ENCODE results near the gene MYOM1.
"Not testable (repeated sequence)": the region's sequence is repeated elsewhere in the genome, so short reads cannot be mapped to it uniquely, and the experiment has no call there.

Gene MYOM1

GRCh38 chr18:3084206-3084605 is 135.6 kb downstream of the MYOM1 start:
- no peak overlapping the region for H3K27ac Mint-ChIP-seq (ENCODE audit: low read depth)
- ATAC-seq (replicated peaks; ENCODE audit: extremely low read depth, poor library complexity, severe bottlenecking): no peak

GRCh38 chr18:3083766-3084165 is 136.0 kb downstream of the MYOM1 start:
- H3K4me1 Mint-ChIP-seq: no peaks in the 10 kb centered on the region
- DNase-seq (ENCODE audit: low spot score in 2 of 2) (no peak), ATAC-seq (replicated peaks; ENCODE audit: extremely low read depth, poor library complexity, severe bottlenecking) (no peak)
- no peaks in the 10 kb centered on the region for H3K9me3 Mint-ChIP-seq
- no peak overlapping the region for H3K4me3 Mint-ChIP-seq
- H3K27ac Mint-ChIP-seq (ENCODE audit: low read depth): no peak overlapping the region
- H3K27me3 Mint-ChIP-seq: no peaks in the 10 kb centered on the region
- peaks cover 4% of the 10 kb centered on the region for H3K36me3 Mint-ChIP-seq (ENCODE audit: insufficient read depth)

More at GRCh38 chr18:3084206-3084605, 135.6 kb downstream of the MYOM1 start:
- H3K9me3 Mint-ChIP-seq: no peaks in the 10 kb centered on the region
- no peaks in the 10 kb centered on the region for H3K4me1 Mint-ChIP-seq
- no peaks in the 10 kb centered on the region for H3K27me3 Mint-ChIP-seq
- DNase-seq (ENCODE audit: low spot score in 2 of 2): no peak
- peaks cover 4% of the 10 kb centered on the region for H3K36me3 Mint-ChIP-seq (ENCODE audit: insufficient read depth)
- H3K4me3 Mint-ChIP-seq: no peak overlapping the region

GRCh38 chr18:3081584-3081991 is 138.2 kb downstream of the MYOM1 start:
- H3K4me3 Mint-ChIP-seq: no peak overlapping the region
- DNase-seq (ENCODE audit: low spot score in 2 of 2) (no peak), ATAC-seq (replicated peaks; ENCODE audit: extremely low read depth, poor library complexity, severe bottlenecking) (no peak)
- H3K9me3 Mint-ChIP-seq: no peaks in the 10 kb centered on the region
- no peaks in the 10 kb centered on the region for H3K4me1 Mint-ChIP-seq
- H3K27me3 Mint-ChIP-seq: no peaks in the 10 kb centered on the region
- peaks cover 4% of the 10 kb centered on the region for H3K36me3 Mint-ChIP-seq (ENCODE audit: insufficient read depth)
- no peak overlapping the region for H3K27ac Mint-ChIP-seq (ENCODE audit: low read depth)

GRCh38 chr18:3079653-3080052 is 140.1 kb downstream of the MYOM1 start:
- Mint-ChIP-seq H3K27ac (ENCODE audit: low read depth) (no peak overlapping the region), H3K27me3 (no peaks in the 10 kb centered on the region), H3K4me1 (no peaks in the 10 kb centered on the region), H3K9me3 (no peaks in the 10 kb centered on the region), H3K4me3 (no peak overlapping the region), H3K36me3 (ENCODE audit: insufficient read depth) (peaks cover 4% of the 10 kb centered on the region)
- DNase-seq (ENCODE audit: low spot score in 2 of 2): no peak
- ATAC-seq (replicated peaks; ENCODE audit: extremely low read depth, poor library complexity, severe bottlenecking): no peak

- no peaks in the 10 kb centered on the region for H3K36me3 Mint-ChIP-seq (ENCODE audit: insufficient read depth)
- ATAC-seq (replicated peaks; ENCODE audit: extremely low read depth, poor library complexity, severe bottlenecking) (no peak), DNase-seq (ENCODE audit: low spot score in 2 of 2) (no peak)
- H3K4me1 Mint-ChIP-seq: peaks cover 11% of the 10 kb centered on the region
- no peaks in the 10 kb centered on the region for H3K9me3 Mint-ChIP-seq
- no peak overlapping the region for H3K4me3 Mint-ChIP-seq
- no peak overlapping the region for H3K27ac Mint-ChIP-seq (ENCODE audit: low read depth)
- no peaks in the 10 kb centered on the region for H3K27me3 Mint-ChIP-seq
Measured at GRCh38 chr18:3075491-3075890, 144.3 kb downstream of the MYOM1 start.

GRCh38 chr18:3074087-3074486 is 145.7 kb downstream of the MYOM1 start:
- Mint-ChIP-seq H3K4me1 (peaks cover 14% of the 10 kb centered on the region), H3K4me3 (no peak overlapping the region), H3K27ac (ENCODE audit: low read depth) (no peak overlapping the region), H3K36me3 (ENCODE audit: insufficient read depth) (peaks cover 2% of the 10 kb centered on the region), H3K27me3 (no peaks in the 10 kb centered on the region), H3K9me3 (no peaks in the 10 kb centered on the region)
- no peak for ATAC-seq (replicated peaks; ENCODE audit: extremely low read depth, poor library complexity, severe bottlenecking)
- no peak for DNase-seq (ENCODE audit: low spot score in 2 of 2)

GRCh38 chr18:3073353-3073752 is 146.4 kb downstream of the MYOM1 start:
- not testable (repeated sequence) for H3K27ac Mint-ChIP-seq (ENCODE audit: low read depth); H3K36me3 Mint-ChIP-seq (ENCODE audit: insufficient read depth); H3K27me3 Mint-ChIP-seq; DNase-seq (ENCODE audit: low spot score in 2 of 2); H3K9me3 Mint-ChIP-seq; H3K4me3 Mint-ChIP-seq
- H3K4me1 Mint-ChIP-seq: peaks cover 17% of the 10 kb centered on the region
- ATAC-seq (replicated peaks; ENCODE audit: extremely low read depth, poor library complexity, severe bottlenecking): peak; percentile 72

- ATAC-seq (replicated peaks; ENCODE audit: extremely low read depth, poor library complexity, severe bottlenecking): no peak
- Mint-ChIP-seq H3K36me3 (ENCODE audit: insufficient read depth) (peaks cover 3% of the 10 kb centered on the region), H3K27ac (ENCODE audit: low read depth) (no peak overlapping the region), H3K9me3 (no peaks in the 10 kb centered on the region), H3K27me3 (no peaks in the 10 kb centered on the region), H3K4me3 (no peak overlapping the region), H3K4me1 (peaks cover 32% of the 10 kb centered on the region)
- DNase-seq (ENCODE audit: low spot score in 2 of 2): no peak
Measured at GRCh38 chr18:3071676-3072075, 148.1 kb downstream of the MYOM1 start.

- Mint-ChIP-seq H3K4me3 (no peak overlapping the region), H3K9me3 (no peaks in the 10 kb centered on the region), H3K27ac (ENCODE audit: low read depth) (peak overlapping the region; percentile 14), H3K36me3 (ENCODE audit: insufficient read depth) (peaks cover 4% of the 10 kb centered on the region), H3K4me1 (peaks cover 41% of the 10 kb centered on the region), H3K27me3 (no peaks in the 10 kb centered on the region)
- ATAC-seq (replicated peaks; ENCODE audit: extremely low read depth, poor library complexity, severe bottlenecking): no peak
- DNase-seq (ENCODE audit: low spot score in 2 of 2): no peak
Measured at GRCh38 chr18:3069671-3070433, 149.9 kb downstream of the MYOM1 start.

- ATAC-seq (replicated peaks; ENCODE audit: extremely low read depth, poor library complexity, severe bottlenecking) (no peak), DNase-seq (ENCODE audit: low spot score in 2 of 2) (no peak)
- H3K4me1 Mint-ChIP-seq: peaks cover 37% of the 10 kb centered on the region
- no peaks in the 10 kb centered on the region for H3K27me3 Mint-ChIP-seq
- peaks cover 5% of the 10 kb centered on the region for H3K36me3 Mint-ChIP-seq (ENCODE audit: insufficient read depth)
- H3K9me3 Mint-ChIP-seq: no peaks in the 10 kb centered on the region
- peak overlapping the region; percentile 56 for H3K4me3 Mint-ChIP-seq
- peak overlapping the region; percentile 82 for H3K27ac Mint-ChIP-seq (ENCODE audit: low read depth)
Measured at GRCh38 chr18:3067722-3068121, 152.0 kb downstream of the MYOM1 start.

GRCh38 chr18:3067165-3067661 is 152.6 kb downstream of the MYOM1 start:
- DNase-seq (ENCODE audit: low spot score in 2 of 2): no peak
- no peaks in the 10 kb centered on the region for H3K9me3 Mint-ChIP-seq
- H3K4me1 Mint-ChIP-seq: peaks cover 39% of the 10 kb centered on the region
- no peak for ATAC-seq (replicated peaks; ENCODE audit: extremely low read depth, poor library complexity, severe bottlenecking)
- peak overlapping the region; percentile 56 for H3K4me3 Mint-ChIP-seq
- H3K27ac Mint-ChIP-seq (ENCODE audit: low read depth): peak overlapping the region; percentile 82
- H3K36me3 Mint-ChIP-seq (ENCODE audit: insufficient read depth): peaks cover 8% of the 10 kb centered on the region
- no peaks in the 10 kb centered on the region for H3K27me3 Mint-ChIP-seq

GRCh38 chr18:3066341-3067110 is 153.2 kb downstream of the MYOM1 start:
- H3K4me1 Mint-ChIP-seq: peaks cover 46% of the 10 kb centered on the region
- no peaks in the 10 kb centered on the region for H3K9me3 Mint-ChIP-seq
- no peaks in the 10 kb centered on the region for H3K27me3 Mint-ChIP-seq
- H3K27ac Mint-ChIP-seq (ENCODE audit: low read depth): no peak overlapping the region
- H3K4me3 Mint-ChIP-seq: peak overlapping the region; percentile 24
- no peak for DNase-seq (ENCODE audit: low spot score in 2 of 2)
- ATAC-seq (replicated peaks; ENCODE audit: extremely low read depth, poor library complexity, severe bottlenecking): no peak
- H3K36me3 Mint-ChIP-seq (ENCODE audit: insufficient read depth): peaks cover 8% of the 10 kb centered on the region

- not testable (repeated sequence) for H3K9me3 Mint-ChIP-seq; H3K4me3 Mint-ChIP-seq; H3K27me3 Mint-ChIP-seq; DNase-seq (ENCODE audit: low spot score in 2 of 2); ATAC-seq (replicated peaks; ENCODE audit: extremely low read depth, poor library complexity, severe bottlenecking); H3K27ac Mint-ChIP-seq (ENCODE audit: low read depth)
- H3K36me3 Mint-ChIP-seq (ENCODE audit: insufficient read depth): peaks cover 15% of the 10 kb centered on the region
- peaks cover 56% of the 10 kb centered on the region for H3K4me1 Mint-ChIP-seq
Measured at GRCh38 chr18:3063766-3064165, 156.0 kb downstream of the MYOM1 start.
